Gastrocnemius medialis (tissue), 4 donors: ENCODE data around the gene UBR4. TPM values are rescaled to one million over a fixed set of nuclear protein-coding genes. Genes with fewer than 3 reads are reported as not detected.
A peak's percentile ranks its signal among the peaks of the same experiment; 100 is the strongest.

Experiments used
- ATAC-seq, 2 donors: fragments of 150-250 bp; one replicate each; pipeline ENCODE4 v1.9.1; 2016
- DNase-seq, 2 donors: peaks; one replicate each; pipeline ENCODE4 v3.0.0-alpha.2; 2019
- H3K27ac ChIP-seq, 4 donors: fragments of 200-600 bp; sonication (generic); 1 replicate in 1 of 4; 2 replicates in 3 of 4; pipeline ENCODE4 v1.5.1; 2016 to 2018; ENCODE audit warnings: mild to moderate bottlenecking in 2 of 4, moderate library complexity in 1 of 4
- H3K27me3 ChIP-seq, 3 donors: fragments of 200-600 bp; sonication (generic) in 2 of 3; 1 replicate in 1 of 3; 2 replicates in 2 of 3; pipeline versions ENCODE4 v1.5.1 to v1.6.0; 2016 to 2019; ENCODE audit warnings: mild to moderate bottlenecking in 1 of 3, moderate library complexity in 1 of 3
- H3K36me3 ChIP-seq, 2 donors: fragments of 200-600 bp; sonication (generic) in 1 of 2; one replicate each; pipeline ENCODE4 v1.5.1; 2017 to 2018
- H3K4me1 ChIP-seq, 2 donors: fragments of 200-600 bp; sonication (generic) in 1 of 2; one replicate each; pipeline ENCODE4 v1.5.1; 2016 to 2017; ENCODE audit warnings: mild to moderate bottlenecking in 2 of 2
- H3K4me3 ChIP-seq, 4 donors: fragments of 200-600 bp; sonication (generic) in 3 of 4; 1 replicate in 1 of 4; 2 replicates in 3 of 4; pipeline ENCODE4 v1.5.1; 2016 to 2019; ENCODE audit warnings: mild to moderate bottlenecking in 2 of 4
- H3K9me3 ChIP-seq, 3 donors: fragments of 200-600 bp; sonication (generic) in 2 of 3; 1 replicate in 1 of 3; 2 replicates in 2 of 3; pipeline ENCODE4 v1.5.1; 2016 to 2019
- CTCF ChIP-seq, 5 experiments: fragments of 450-650 bp in 3 of 5; fragments of 200-600 bp in 2 of 5; sonication (generic) in 2 of 5; IDR thresholded peaks in 4 of 5; conservative IDR thresholded peaks in 1 of 5; 1 replicate in 4 of 5; 2 replicates in 1 of 5; pipeline ENCODE4 v1.5.1; 2016 to 2019; ENCODE audit warnings: antibody characterized with exemption in 5 of 5, mild to moderate bottlenecking in 3 of 5, moderate library complexity in 3 of 5
- POLR2A ChIP-seq, 2 donors: fragments of 450-650 bp; IDR thresholded peaks; one replicate each; pipeline ENCODE4 v1.6.1; 2017; ENCODE audit warnings: antibody characterized with exemption in 2 of 2, mild to moderate bottlenecking in 2 of 2, moderate library complexity in 2 of 2
- in situ Hi-C, 4 donors: fragments of 200-750 bp; cut with MboI; loops; one replicate each; pipeline versions ENCODE4 v1.15.0 to v1.8.0; 2017; ENCODE audit warnings: low sequenced_read_pairs in 4 of 4
- intact Hi-C: fragments of 100-400 bp; cut with DNase I; formaldehyde crosslinking; loops from one replicate; pipeline ENCODE4 v1.15.1; 2023; ENCODE audit warnings: low total_unique reads
- total RNA-seq, 4 donors: library from RNA; depleted of rRNA; stranded (reverse); fragments of >200 nt; gene quantifications; one replicate each; pipeline versions ENCODE4 v1.1.0 to v1.2.3, GENCODE V29; 2016

UBR4 gene
- total RNA-seq, 4 donors from 2014 or later: 156 to 293 (median 197) TPM

- TF ChIP-seq POLR2A (IDR thresholded peaks at IDR 0.05): no peak
- TF ChIP-seq CTCF (IDR thresholded peaks at IDR 0.05 in 4 of 5, conservative IDR thresholded peaks at IDR 0.05 in 1 of 5): no peak
- intact Hi-C loops (loop anchor here (1.0 kb wide), 1 partner anchor 213 kb away; no protein-coding TSS in a partner anchor), in situ Hi-C loops (loop anchor here in 3 of 4 donors (5.0 to 25.0 kb wide), 3 partner anchors 185 to 192 kb away; partner anchors contain the start of gene ALDH4A1 (in 2 of the 3))
- Histone ChIP-seq H3K4me1 (peaks cover 3 to 8% of the 10 kb centered on the region in 2 donors), H3K9me3 (no peaks in the 10 kb centered on the region), H3K27me3 (no peaks in the 10 kb centered on the region), H3K27ac (no peak overlapping the region), H3K4me3 (no peak overlapping the region), H3K36me3 (peaks cover 4 to 98% of the 10 kb centered on the region in 2 donors)
- DNase-seq (no peak), ATAC-seq (no peak)
Measured at GRCh38 chr1:19096990-19097389, 113.1 kb downstream of the UBR4 start.

- H3K9me3 ChIP-seq: no peaks in the 10 kb centered on the region
- in situ Hi-C loops (loop anchor here in 3 of 4 donors (5.0 to 25.0 kb wide), 3 partner anchors 184 to 191 kb away; partner anchors contain the start of gene ALDH4A1 (in 2 of the 3)), intact Hi-C loops (loop anchor here (1.0 kb wide), 1 partner anchor 212 kb away; no protein-coding TSS in a partner anchor)
- H3K4me1 ChIP-seq: peaks cover 11 to 15% of the 10 kb centered on the region in 2 donors
- TF ChIP-seq POLR2A (IDR thresholded peaks at IDR 0.05): no peak
- TF ChIP-seq CTCF (IDR thresholded peaks at IDR 0.05 in 4 of 5, conservative IDR thresholded peaks at IDR 0.05 in 1 of 5): peak; percentile 19 to 61 (median 50)
- ATAC-seq (peak; percentile 43 to 76), DNase-seq (no peak)
- H3K27ac ChIP-seq: no peak overlapping the region
- H3K36me3 ChIP-seq: peaks cover 4 to 90% of the 10 kb centered on the region in 2 donors
- no peak overlapping the region for H3K4me3 ChIP-seq
- no peaks in the 10 kb centered on the region for H3K27me3 ChIP-seq
Measured at GRCh38 chr1:19096036-19096833, 113.8 kb downstream of the UBR4 start.

GRCh38 chr1:19091196-19091953, 118.7 kb downstream of the UBR4 start:
- Histone ChIP-seq H3K4me3 (peak overlapping the region in 1 of 4 donors; percentile 1), H3K27me3 (no peaks in the 10 kb centered on the region), H3K4me1 (peaks cover 48 to 62% of the 10 kb centered on the region in 2 donors), H3K36me3 (peaks cover 4 to 72% of the 10 kb centered on the region in 2 donors), H3K9me3 (no peaks in the 10 kb centered on the region), H3K27ac (peak overlapping the region; percentile 79 to 90 (median 86))
- ATAC-seq (no peak), DNase-seq (no peak)
- intact Hi-C loops (no loop called here), in situ Hi-C loops (loop anchor here in 2 of 4 donors (10.0 to 25.0 kb wide), 2 partner anchors 179 to 187 kb away; partner anchors contain the start of gene ALDH4A1 (in 2 of the 2))
- TF ChIP-seq CTCF (IDR thresholded peaks at IDR 0.05 in 4 of 5, conservative IDR thresholded peaks at IDR 0.05 in 1 of 5): no peak
- TF ChIP-seq POLR2A (IDR thresholded peaks at IDR 0.05): no peak

- Histone ChIP-seq H3K27ac (peak overlapping the region; percentile 79 to 90 (median 86)), H3K4me1 (peaks cover 59 to 67% of the 10 kb centered on the region in 2 donors), H3K36me3 (peaks cover 4 to 72% of the 10 kb centered on the region in 2 donors), H3K4me3 (no peak overlapping the region), H3K9me3 (no peaks in the 10 kb centered on the region), H3K27me3 (no peaks in the 10 kb centered on the region)
- ATAC-seq (peak; percentile 78 to 83), DNase-seq (peak; percentile 53 to 59)
- TF ChIP-seq CTCF (IDR thresholded peaks at IDR 0.05 in 4 of 5, conservative IDR thresholded peaks at IDR 0.05 in 1 of 5) (no peak), POLR2A (IDR thresholded peaks at IDR 0.05) (no peak)
- intact Hi-C loops (loop anchor here (2.0 to 5.0 kb wide), 3 partner anchors 15 to 187 kb away; partner anchors contain the start of genes ALDH4A1 and IFFO2), in situ Hi-C loops (loop anchor here in 1 of 4 donors (25.0 kb wide), 1 partner anchor 177 kb away; the partner anchor contains the start of gene ALDH4A1)
Measured at GRCh38 chr1:19089524-19089923, 120.5 kb downstream of the UBR4 start.
